Measurements from ENCODE around the gene PPFIA2.

The PPFIA2 gene

DNA sequence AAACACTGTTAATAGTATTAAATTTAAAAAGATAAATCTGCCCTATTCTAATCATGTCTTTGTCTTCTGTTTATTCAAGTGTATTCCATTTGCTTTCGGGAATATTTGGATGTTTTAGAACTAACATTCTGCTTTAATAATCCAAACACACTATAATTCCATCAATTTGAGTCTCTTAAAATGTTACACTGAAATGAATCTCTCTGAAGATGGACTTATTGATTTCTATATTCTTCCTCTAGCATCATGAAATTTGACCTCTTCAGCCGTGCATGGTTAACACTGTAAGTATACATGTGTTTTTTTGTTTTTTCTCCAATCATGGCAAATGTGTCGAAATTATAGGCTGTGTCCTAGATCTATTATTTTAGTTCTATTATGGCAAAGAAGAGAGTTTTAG is 342.1 kb downstream of the PPFIA2 start:
- ChIA-PET POLR2A (no interaction called here), CTCF (no interaction called here)
- no peak overlapping the region for H3K4me3 ChIP-seq (ENCODE audit: low read depth, low read length)
- DNase-seq (ENCODE audit: low read depth, low spot score): no peak
- TF ChIP-seq, protein P1, sequence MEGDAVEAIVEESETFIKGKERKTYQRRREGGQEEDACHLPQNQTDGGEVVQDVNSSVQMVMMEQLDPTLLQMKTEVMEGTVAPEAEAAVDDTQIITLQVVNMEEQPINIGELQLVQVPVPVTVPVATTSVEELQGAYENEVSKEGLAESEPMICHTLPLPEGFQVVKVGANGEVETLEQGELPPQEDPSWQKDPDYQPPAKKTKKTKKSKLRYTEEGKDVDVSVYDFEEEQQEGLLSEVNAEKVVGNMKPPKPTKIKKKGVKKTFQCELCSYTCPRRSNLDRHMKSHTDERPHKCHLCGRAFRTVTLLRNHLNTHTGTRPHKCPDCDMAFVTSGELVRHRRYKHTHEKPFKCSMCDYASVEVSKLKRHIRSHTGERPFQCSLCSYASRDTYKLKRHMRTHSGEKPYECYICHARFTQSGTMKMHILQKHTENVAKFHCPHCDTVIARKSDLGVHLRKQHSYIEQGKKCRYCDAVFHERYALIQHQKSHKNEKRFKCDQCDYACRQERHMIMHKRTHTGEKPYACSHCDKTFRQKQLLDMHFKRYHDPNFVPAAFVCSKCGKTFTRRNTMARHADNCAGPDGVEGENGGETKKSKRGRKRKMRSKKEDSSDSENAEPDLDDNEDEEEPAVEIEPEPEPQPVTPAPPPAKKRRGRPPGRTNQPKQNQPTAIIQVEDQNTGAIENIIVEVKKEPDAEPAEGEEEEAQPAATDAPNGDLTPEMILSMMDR (IDR thresholded peaks at IDR 0.05; ENCODE audit: insufficient read depth, low read length, missing control alignments): no peak

DNA sequence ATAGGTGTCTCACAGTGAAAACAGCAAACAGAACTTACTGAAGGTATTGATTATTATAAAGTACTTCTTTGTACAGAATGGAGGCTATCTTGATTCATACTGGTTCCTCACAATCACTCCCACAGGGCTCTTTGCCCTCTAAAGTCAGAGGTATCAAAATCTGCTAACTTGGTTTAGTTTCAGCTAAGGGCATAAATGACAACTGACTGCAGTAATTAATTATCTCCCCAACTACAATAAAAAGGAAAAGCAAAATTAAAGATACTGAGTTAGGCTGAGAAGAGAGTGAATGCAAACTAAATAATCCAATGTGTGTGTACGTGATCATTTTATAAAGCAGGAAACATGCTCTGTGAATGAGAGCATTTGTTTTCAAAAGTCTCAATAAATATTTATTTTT is 342.6 kb downstream of the PPFIA2 start:
- DNase-seq (ENCODE audit: low read depth, low spot score): no peak
- TF ChIP-seq, protein P1 (IDR thresholded peaks at IDR 0.05; ENCODE audit: insufficient read depth, low read length, missing control alignments): no peak
- POLR2A ChIA-PET: no interaction called here
- H3K4me3 ChIP-seq (ENCODE audit: low read depth, low read length): no peak overlapping the region
- CTCF ChIA-PET: no interaction called here

DNA sequence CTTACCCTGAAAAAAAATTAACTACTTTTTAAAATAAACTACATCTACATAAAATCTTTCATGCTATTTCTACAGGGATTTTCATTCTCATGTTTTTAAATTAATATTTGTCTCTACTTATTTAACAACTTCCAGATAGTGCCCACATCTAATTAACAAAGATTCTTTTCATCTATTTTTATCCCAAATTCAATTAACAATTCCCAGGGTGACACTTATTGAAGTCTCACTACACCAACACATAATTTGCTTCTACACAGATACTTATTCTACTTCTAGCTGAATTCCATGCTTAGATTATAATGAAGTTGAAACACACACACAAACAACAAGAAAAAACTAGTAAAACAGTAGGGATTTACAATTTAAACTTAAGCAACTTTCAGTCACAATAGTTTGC is 344.7 kb downstream of the PPFIA2 start:
- ChIA-PET POLR2A (no interaction called here), CTCF (no interaction called here)
- DNase-seq (ENCODE audit: low read depth, low spot score): no peak
- H3K4me3 ChIP-seq (ENCODE audit: low read depth, low read length): no peak overlapping the region
- TF ChIP-seq, protein P1 (IDR thresholded peaks at IDR 0.05; ENCODE audit: insufficient read depth, low read length, missing control alignments): no peak

DNA sequence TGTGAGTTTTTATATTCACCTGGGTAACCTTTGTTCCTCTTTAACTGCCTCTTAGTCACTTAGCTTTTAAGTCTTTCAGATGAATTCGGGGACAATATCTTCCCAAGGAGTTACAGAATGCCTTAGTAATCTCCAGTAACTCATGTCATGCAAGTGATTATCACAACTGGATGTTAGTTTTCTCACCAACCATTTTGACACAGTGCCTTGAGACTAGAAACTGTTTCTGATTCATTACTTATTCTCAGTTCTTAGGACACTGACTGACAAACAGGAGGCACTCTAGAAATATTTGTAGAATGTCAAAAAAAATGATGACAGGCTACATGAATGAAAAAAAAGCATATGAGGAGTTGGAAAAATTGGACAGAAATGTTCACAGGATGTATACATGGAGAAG is 346.2 kb downstream of the PPFIA2 start:
- no peak for DNase-seq (ENCODE audit: low read depth, low spot score)
- ChIA-PET CTCF (interaction anchor here (1.0 kb wide), 1 partner anchor 216 kb away, joined by 3 read pairs; no protein-coding TSS in a partner anchor), POLR2A (no interaction called here)
- TF ChIP-seq, protein P1 (IDR thresholded peaks at IDR 0.05; ENCODE audit: insufficient read depth, low read length, missing control alignments): no peak
- H3K4me3 ChIP-seq (ENCODE audit: low read depth, low read length): no peak overlapping the region

DNA sequence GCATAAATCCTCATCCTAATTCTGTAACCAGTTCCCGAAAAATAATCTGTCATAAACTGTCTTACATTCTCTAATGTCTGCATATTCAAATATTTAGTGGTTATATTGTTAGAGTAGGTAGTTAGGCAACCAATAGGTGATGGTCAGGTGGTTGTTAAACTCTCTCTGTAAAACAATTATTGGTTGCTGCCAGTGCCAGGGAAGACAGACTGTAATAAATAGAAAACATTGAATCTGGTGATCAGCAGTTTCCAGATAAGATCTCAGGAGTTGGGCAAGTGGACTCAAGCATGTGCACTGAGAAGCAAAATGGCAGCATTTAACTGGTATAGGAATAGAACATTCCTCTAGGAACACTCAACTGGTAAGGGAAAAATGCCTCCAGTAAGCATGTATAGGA is 355.8 kb downstream of the PPFIA2 start:
- ChIA-PET CTCF (no interaction called here), POLR2A (no interaction called here)
- no peak overlapping the region for H3K4me3 ChIP-seq (ENCODE audit: low read depth, low read length)
- TF ChIP-seq, protein P1 (IDR thresholded peaks at IDR 0.05; ENCODE audit: insufficient read depth, low read length, missing control alignments): no peak
- no peak for DNase-seq (ENCODE audit: low read depth, low spot score)

DNA sequence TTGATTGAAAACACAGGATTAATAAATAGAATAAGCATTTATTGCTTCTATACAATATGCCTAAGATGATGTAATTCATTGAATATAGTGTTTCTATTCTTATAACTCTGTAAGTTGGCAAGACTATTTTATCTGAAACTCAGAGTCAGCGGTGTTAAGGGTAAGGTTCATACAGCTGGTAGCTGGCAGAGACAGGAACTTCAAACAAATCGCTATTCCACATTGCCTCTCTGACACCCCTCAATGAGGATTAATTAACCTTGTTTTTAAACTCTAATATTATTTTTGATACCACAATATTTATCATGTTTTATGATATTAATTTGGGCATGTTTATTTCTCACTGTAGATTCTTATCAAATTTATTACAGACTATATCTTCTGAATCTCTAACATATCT is 357.9 kb downstream of the PPFIA2 start:
- POLR2A ChIA-PET: no interaction called here
- H3K4me3 ChIP-seq (ENCODE audit: low read depth, low read length): no peak overlapping the region
- DNase-seq (ENCODE audit: low read depth, low spot score): no peak
- TF ChIP-seq, protein P1 (IDR thresholded peaks at IDR 0.05; ENCODE audit: insufficient read depth, low read length, missing control alignments): no peak
- CTCF ChIA-PET: no interaction called here
